GM23338 (cell line): Measurements from ENCODE around the gene PRPSAP2. TPM values are rescaled to one million over a fixed set of nuclear protein-coding genes. Genes with fewer than 3 reads are reported as not detected.

Experiments
- ATAC-seq: fragments of 200-7000 bp; cut with Tn5 transposase; 3 replicates; pipeline ENCODE4 v1.9.1; 2020
- DNase-seq: peaks from one replicate; pipeline ENCODE4 v3.0.0-alpha.2; 2015; ENCODE audit warnings: low spot score
- H2AFZ ChIP-seq: fragments of 200-600 bp; sonication (generic); 2 replicates; pipeline ENCODE4 v1.8.0; 2016; ENCODE audit warnings: antibody characterized with exemption, mild to moderate bottlenecking, moderate library complexity
- H3F3A ChIP-seq: fragments of 200-600 bp; sonication (generic); replicated peaks from 2 replicates; pipeline ENCODE4 v1.8.0; 2017; ENCODE audit warnings: antibody characterized with exemption, mixed run types, low read depth
- H3K27ac ChIP-seq: fragments of 200-600 bp; sonication (generic); 2 replicates; pipeline ENCODE4 v1.6.1; 2016; ENCODE audit warnings: low read depth
- H3K27me3 ChIP-seq: fragments of 200-600 bp; sonication (generic); 2 replicates; pipeline ENCODE4 v1.8.0; 2016; ENCODE audit warnings: mild to moderate bottlenecking, mixed run types, moderate library complexity; ENCODE audit not compliant: insufficient read depth
- H3K36me3 ChIP-seq: fragments of 200-600 bp; sonication (generic); 2 replicates; pipeline ENCODE4 v1.8.0; 2016; ENCODE audit warnings: mild to moderate bottlenecking; ENCODE audit not compliant: insufficient read depth
- H3K4me1 ChIP-seq: fragments of 200-600 bp; sonication (generic); 2 replicates; pipeline ENCODE4 v1.8.0; 2016; ENCODE audit warnings: mild to moderate bottlenecking, moderate library complexity; ENCODE audit not compliant: insufficient read depth
- H3K4me2 ChIP-seq: fragments of 200-600 bp; sonication (generic); 2 replicates; pipeline ENCODE4 v1.7.1; 2017; ENCODE audit warnings: mixed run types
- H3K4me3 ChIP-seq: fragments of 200-600 bp; sonication (generic); 2 replicates; pipeline ENCODE4 v1.6.1; 2016; ENCODE audit warnings: mixed run types
- H3K79me2 ChIP-seq: fragments of 200-600 bp; sonication (generic); replicated peaks from 2 replicates; pipeline ENCODE4 v1.8.0; 2017; ENCODE audit warnings: mild to moderate bottlenecking; ENCODE audit not compliant: insufficient read depth
- H3K9me2 ChIP-seq: fragments of 200-600 bp; sonication (generic); 2 replicates; pipeline ENCODE4 v1.8.0; 2017; ENCODE audit not compliant: insufficient read depth
- H4K20me1 ChIP-seq: fragments of 200-600 bp; sonication (generic); replicated peaks from 2 replicates; pipeline ENCODE4 v1.8.0; 2017; ENCODE audit warnings: mild to moderate bottlenecking; ENCODE audit not compliant: insufficient read depth
- H3K27ac Mint-ChIP-seq: 2 replicates; pipeline ENCODE4 v1.8.0; 2020; ENCODE audit warnings: inconsistent platforms, mild to moderate bottlenecking, moderate library complexity, mixed read lengths
- H3K27me3 Mint-ChIP-seq: 3 replicates; pipeline ENCODE4 v1.8.0; 2022; ENCODE audit warnings: low read depth, mild to moderate bottlenecking, moderate library complexity, mixed read lengths, inconsistent platforms; ENCODE audit not compliant: insufficient read depth, poor library complexity
- H3K36me3 Mint-ChIP-seq: 3 replicates; pipeline ENCODE4 v1.8.0; 2021; ENCODE audit warnings: low read depth, mild to moderate bottlenecking, inconsistent platforms, moderate library complexity, mixed read lengths
- H3K4me1 Mint-ChIP-seq: 3 replicates; pipeline ENCODE4 v1.8.0; 2020; ENCODE audit warnings: mild to moderate bottlenecking, inconsistent platforms, mixed read lengths
- H3K4me3 Mint-ChIP-seq: 3 replicates; pipeline ENCODE4 v1.8.0; 2021; ENCODE audit warnings: moderate library complexity, mild to moderate bottlenecking, inconsistent platforms, mixed read lengths
- H3K9me3 Mint-ChIP-seq: 3 replicates; pipeline ENCODE4 v1.8.0; 2020; ENCODE audit warnings: moderate library complexity, mild to moderate bottlenecking, inconsistent platforms, mixed read lengths
- CREB1 ChIP-seq: fragments of 250-450 bp; sonication (Bioruptor Pico); IDR thresholded peaks from 2 replicates; pipeline ENCODE4 v1.5.0; 2020; ENCODE audit warnings: low read depth, mild to moderate bottlenecking, moderate library complexity
- ETS1 ChIP-seq: IDR thresholded peaks from 2 replicates; pipeline ENCODE4 v1.6.1; 2016; ENCODE audit warnings: antibody characterized with exemption
- EZH2phosphoT487 ChIP-seq: fragments of 200-600 bp; sonication (generic); IDR thresholded peaks from one replicate; pipeline ENCODE4 v1.8.1; 2018; ENCODE audit warnings: antibody characterized with exemption; ENCODE audit not compliant: unreplicated experiment
- JUNB ChIP-seq: IDR thresholded peaks from one replicate; pipeline ENCODE4 v1.6.1; 2016; ENCODE audit warnings: antibody characterized with exemption; ENCODE audit not compliant: unreplicated experiment
- NANOG ChIP-seq: IDR thresholded peaks from 2 replicates; pipeline ENCODE4 v1.6.1; 2016; ENCODE audit warnings: antibody characterized with exemption, borderline replicate concordance
- POLR2AphosphoS5 ChIP-seq: IDR thresholded peaks from 2 replicates; pipeline ENCODE4 v1.6.1; 2016; ENCODE audit warnings: antibody characterized with exemption, low read depth
- REST ChIP-seq: IDR thresholded peaks from one replicate; pipeline ENCODE4 v1.6.1; 2018; ENCODE audit warnings: antibody characterized with exemption; ENCODE audit not compliant: unreplicated experiment
- ZNF331 ChIP-seq: fragments of 250-450 bp; sonication (Bioruptor Pico); IDR thresholded peaks from 2 replicates; pipeline ENCODE4 v1.5.0; 2020; ENCODE audit warnings: low read depth, mild to moderate bottlenecking, moderate library complexity
- ZNF462 ChIP-seq: fragments of 250-450 bp; sonication (Bioruptor Pico); IDR thresholded peaks from 2 replicates; pipeline ENCODE4 v1.5.0; 2020; ENCODE audit warnings: mild to moderate bottlenecking, moderate library complexity
- polyA plus RNA-seq: library from polyadenylated mRNA; unstranded; fragments of >200 nt; fragmentation: Nextera tagmentation; extraction: Ambion mirVana; gene quantifications from 2 replicates; pipeline ENCODE4 v1.2.1, GENCODE V29; 2016
- total RNA-seq: library from RNA; depleted of rRNA; stranded (reverse); fragments of >200 nt; shearing (Covaris generic); gene quantifications from 2 replicates; pipeline ENCODE4 v1.2.3, GENCODE V29; 2014

The PRPSAP2 gene
- total and polyA plus RNA-seq, 2 experiments from 2014 or later: 34.6 to 54.4 TPM

- TF ChIP-seq REST (no peak), POLR2AphosphoS5 (no peak)
Measured at GRCh38 chr17:18961634-18962493, 103.9 kb downstream of the PRPSAP2 start (continued).

GRCh38 chr17:18962494-18962815 lies 104.5 kb downstream of the PRPSAP2 start:
- Histone ChIP-seq H3K4me2 (no peak overlapping the region), H3K27me3 (no peaks in the 10 kb centered on the region), H3K27ac (no peak overlapping the region), H3K4me1 (no peaks in the 10 kb centered on the region; the same call in 1 of the 2 replicates), H3K79me2 (no peaks in the 10 kb centered on the region), H3F3A (no peaks in the 10 kb centered on the region), H2AFZ (no peak overlapping the region), H3K36me3 (no peaks in the 10 kb centered on the region), H3K9me2 (no peaks in the 10 kb centered on the region), H4K20me1 (no peaks in the 10 kb centered on the region), H3K4me3 (no peak overlapping the region)
- DNase-seq: no peak
- H3K9me3 Mint-ChIP-seq: no peaks in the 10 kb centered on the region
- H3K27me3 Mint-ChIP-seq: peaks cover 14% of the 10 kb centered on the region
- H3K36me3 Mint-ChIP-seq: no peaks in the 10 kb centered on the region; the same call in 2 of the 3 replicates
- no peak overlapping the region for H3K27ac Mint-ChIP-seq
- ATAC-seq: no peak
- peaks cover 14% of the 10 kb centered on the region for H3K4me1 Mint-ChIP-seq
- no peak overlapping the region for H3K4me3 Mint-ChIP-seq
- TF ChIP-seq JUNB (no peak), CREB1 (no peak), POLR2AphosphoS5 (no peak), ZNF462 (no peak), REST (no peak), NANOG (no peak), EZH2phosphoT487 (no peak), ETS1 (no peak), ZNF331 (CRISPR knock-in tag) (no peak)
